ENCODE measurements around the gene ZMYM2.
A peak's percentile ranks its signal among the peaks of the same experiment; 100 is the strongest.

ZMYM2 gene

DNA sequence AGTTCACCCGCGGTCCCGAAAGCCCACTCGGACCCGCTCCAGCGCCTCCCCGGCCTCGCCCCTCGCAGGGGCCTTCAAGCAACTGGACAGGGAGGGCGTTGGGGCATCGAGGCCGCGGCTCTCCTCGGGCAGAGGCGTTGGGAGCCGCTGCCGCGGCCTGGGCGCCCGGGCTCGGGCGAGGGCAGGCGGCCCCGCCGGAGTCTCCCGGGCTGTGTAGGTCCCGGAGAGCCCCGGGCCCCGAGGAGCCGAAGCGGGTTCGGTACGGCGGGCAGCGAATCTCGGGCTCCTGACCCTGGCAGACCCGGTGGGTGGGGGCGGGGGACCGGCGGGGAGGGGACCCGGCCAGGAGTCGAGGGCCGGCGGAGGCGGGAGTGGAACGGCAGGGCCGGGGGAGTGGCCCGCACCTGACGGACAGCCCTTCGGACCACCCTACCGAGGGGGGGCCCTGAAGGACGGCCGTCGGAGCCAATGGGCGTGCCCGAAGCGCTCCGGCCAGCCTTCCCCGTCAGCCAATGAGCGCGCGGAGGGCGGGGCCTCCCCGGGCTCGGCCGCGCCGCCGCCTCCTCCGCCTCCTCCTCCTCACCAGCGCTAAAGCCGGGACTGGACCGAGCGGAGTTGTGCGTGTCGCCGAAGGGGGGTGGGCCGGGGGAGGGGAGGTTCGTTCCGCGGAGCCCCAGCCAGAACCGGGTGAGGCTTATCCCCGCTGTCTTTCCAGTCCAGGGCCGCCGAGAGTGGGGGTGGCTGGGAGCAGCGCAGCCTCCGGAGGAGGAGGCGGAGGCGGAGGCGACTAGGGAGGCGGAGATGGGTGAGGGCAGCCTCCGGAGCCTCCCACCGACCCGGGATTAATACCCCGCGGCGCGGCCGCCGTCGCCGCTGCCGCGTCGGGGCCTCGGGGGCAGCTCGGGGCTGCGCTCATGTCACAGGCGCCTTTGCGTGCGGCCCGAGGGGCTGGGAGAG is at the start of gene ZMYM2:
Gene ZMYM2, plus strand, starts transcription at position 573 of the 957 bp plus-strand sequence. CDS start 34,346 bp downstream, outside the sequence.
- H3K4me3 ChIP-seq (ENCODE audit: low read length) = peak within 1 kb of the TSS; percentile 89
- TF ChIP-seq, protein P1, sequence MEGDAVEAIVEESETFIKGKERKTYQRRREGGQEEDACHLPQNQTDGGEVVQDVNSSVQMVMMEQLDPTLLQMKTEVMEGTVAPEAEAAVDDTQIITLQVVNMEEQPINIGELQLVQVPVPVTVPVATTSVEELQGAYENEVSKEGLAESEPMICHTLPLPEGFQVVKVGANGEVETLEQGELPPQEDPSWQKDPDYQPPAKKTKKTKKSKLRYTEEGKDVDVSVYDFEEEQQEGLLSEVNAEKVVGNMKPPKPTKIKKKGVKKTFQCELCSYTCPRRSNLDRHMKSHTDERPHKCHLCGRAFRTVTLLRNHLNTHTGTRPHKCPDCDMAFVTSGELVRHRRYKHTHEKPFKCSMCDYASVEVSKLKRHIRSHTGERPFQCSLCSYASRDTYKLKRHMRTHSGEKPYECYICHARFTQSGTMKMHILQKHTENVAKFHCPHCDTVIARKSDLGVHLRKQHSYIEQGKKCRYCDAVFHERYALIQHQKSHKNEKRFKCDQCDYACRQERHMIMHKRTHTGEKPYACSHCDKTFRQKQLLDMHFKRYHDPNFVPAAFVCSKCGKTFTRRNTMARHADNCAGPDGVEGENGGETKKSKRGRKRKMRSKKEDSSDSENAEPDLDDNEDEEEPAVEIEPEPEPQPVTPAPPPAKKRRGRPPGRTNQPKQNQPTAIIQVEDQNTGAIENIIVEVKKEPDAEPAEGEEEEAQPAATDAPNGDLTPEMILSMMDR (conservative IDR thresholded peaks at IDR 0.05; ENCODE audit: low read depth, low read length) = no peak
- DNase-seq (ENCODE audit: low read depth) = peak; percentile 88

DNA sequence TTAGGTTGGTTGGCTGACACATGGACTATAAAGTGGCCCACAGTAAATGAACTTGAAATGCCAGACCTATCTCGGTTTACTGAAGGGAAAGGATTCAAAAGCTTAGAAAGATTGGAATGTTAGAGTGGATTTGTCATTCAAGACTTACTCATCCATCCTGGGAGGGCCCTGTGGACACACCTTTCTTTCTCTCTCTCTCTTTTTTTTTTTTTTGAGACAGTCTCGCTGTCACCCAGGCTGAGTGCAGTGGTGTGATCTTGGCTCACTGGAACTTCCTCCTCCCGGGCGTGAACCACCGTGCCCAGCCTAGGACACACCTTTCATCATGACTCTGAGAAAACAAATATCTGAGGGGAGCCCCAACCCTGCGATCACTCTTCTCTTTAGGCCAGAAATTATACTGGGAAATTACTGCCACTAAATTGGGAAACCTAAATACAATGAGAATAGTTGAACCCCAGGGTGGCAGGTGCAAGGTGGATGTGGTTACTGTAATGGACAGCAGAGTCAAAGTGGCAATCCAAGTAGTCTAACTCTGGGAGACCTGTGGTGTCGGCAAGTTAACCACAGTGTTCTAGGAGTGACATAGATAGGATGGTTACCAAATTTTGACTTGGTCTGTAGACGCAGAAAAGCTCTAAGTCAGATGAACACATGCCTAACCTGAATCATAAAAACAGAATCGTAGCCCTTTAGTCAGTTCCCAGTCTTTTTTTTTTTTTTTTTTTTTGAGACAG is 48.0 kb upstream of the ZMYM2 start:
- no peak for DNase-seq (ENCODE audit: low read depth)
- H3K4me3 ChIP-seq (ENCODE audit: low read length) = no peak overlapping the region
- TF ChIP-seq, protein P1 (conservative IDR thresholded peaks at IDR 0.05; ENCODE audit: low read depth, low read length) = no peak

DNA sequence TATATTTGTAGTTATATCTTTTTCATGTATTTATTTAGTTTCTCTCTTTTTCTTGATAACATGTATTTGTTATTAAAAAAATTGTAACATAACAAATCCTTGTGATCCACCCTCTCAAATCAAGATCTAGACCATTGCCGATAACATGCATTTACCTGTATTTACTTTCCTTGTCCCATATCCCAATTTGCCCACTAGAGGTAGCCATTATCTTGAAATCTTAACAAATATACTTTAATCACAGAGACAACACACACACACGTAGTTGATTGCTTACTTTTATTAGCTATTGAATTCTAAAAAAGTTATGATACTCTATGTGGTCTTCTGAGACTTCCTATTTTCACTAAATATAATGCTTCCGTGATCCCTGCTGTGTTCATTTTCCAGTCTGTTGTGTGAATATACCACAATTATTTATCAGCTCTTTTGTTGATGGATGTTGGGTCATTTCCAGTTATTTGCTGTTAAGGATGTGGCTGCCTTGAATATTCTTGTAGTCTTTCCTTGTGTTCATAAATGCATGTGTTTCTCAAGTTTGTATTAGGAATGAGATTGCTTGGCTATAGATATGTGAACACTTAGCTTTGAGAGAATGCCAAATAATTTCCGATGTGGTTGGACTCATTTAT is 31.3 kb upstream of the ZMYM2 start:
- TF ChIP-seq, protein P1 (conservative IDR thresholded peaks at IDR 0.05; ENCODE audit: low read depth, low read length) = peak; percentile 63
- H3K4me3 ChIP-seq (ENCODE audit: low read length) = no peak overlapping the region
- DNase-seq (ENCODE audit: low read depth) = no peak

DNA sequence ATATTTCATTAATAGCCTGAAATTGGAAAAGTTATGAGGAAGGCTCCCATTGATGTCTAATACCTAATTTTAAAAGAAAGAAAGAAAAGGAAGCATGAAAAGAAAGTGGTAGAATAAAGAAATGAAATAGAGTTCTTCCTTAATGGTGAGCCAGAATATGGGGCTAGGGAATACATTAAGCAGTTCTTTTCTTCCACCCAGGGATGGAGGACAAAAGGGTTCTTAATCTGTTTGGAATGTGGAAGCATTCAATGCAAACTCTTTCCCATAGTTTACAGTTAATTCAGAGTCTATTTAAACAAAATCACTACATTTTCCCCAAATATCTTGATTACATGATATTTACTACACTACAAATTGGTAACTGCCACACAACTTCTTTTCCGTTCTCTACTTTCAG is 18.4 kb upstream of the ZMYM2 start:
- DNase-seq (ENCODE audit: low read depth) = no peak
- no peak overlapping the region for H3K4me3 ChIP-seq (ENCODE audit: low read length)
- TF ChIP-seq, protein P1 (conservative IDR thresholded peaks at IDR 0.05; ENCODE audit: low read depth, low read length) = no peak

DNA sequence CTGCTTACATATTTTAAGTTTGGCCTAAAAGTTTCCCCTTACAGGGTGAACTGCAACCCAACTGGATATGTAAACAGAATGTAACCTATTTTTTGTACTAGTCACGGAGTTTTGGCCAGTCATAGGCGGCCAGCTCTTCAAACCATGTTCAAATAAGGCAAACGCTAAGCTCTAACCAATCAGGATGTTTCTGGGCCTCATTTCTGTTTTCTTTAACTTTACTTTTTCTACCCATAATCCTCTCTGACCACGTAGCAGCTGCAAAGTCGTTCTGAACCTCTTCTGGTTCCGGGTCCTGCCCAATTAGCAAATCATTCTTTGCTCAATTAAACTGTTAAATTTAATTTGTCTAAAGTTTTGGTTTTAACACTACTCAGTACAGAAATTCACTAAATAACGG is 8.2 kb upstream of the ZMYM2 start:
- H3K4me3 ChIP-seq (ENCODE audit: low read length) = no peak overlapping the region
- TF ChIP-seq, protein P1 (conservative IDR thresholded peaks at IDR 0.05; ENCODE audit: low read depth, low read length) = no peak
- no peak for DNase-seq (ENCODE audit: low read depth)

DNA sequence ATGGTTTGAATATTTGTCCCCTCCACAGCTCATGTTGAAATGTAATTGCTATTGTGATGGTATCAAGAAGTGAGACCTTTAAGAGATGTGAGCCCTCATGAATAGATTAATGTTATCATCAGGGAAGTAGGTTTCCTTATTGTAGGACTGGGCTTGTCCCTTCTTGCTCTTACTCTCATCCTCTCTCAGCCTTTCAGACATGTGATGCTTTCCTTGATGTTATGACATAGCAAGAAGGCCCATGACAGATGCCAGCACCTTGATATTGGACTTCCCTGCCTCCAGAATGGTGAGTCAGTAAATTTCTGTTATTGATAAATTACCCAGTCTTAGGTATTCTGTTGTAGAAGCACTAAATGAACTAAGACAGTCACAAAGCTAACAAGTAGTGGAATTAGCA is 5.7 kb upstream of the ZMYM2 start:
- H3K4me3 ChIP-seq (ENCODE audit: low read length) = no peak overlapping the region
- DNase-seq (ENCODE audit: low read depth) = no peak
- TF ChIP-seq, protein P1 (conservative IDR thresholded peaks at IDR 0.05; ENCODE audit: low read depth, low read length) = no peak

Measured in retinal pigment epithelial cell (primary cell).